Measurements from ENCODE around the gene HPSE. TPM values are rescaled to one million over a fixed set of nuclear protein-coding genes. Genes with fewer than 3 reads are reported as not detected.

The HPSE gene
- total and polyA plus RNA-seq, 2 experiments from 2014 or later, result 2.2 to 2.9 TPM

DNA sequence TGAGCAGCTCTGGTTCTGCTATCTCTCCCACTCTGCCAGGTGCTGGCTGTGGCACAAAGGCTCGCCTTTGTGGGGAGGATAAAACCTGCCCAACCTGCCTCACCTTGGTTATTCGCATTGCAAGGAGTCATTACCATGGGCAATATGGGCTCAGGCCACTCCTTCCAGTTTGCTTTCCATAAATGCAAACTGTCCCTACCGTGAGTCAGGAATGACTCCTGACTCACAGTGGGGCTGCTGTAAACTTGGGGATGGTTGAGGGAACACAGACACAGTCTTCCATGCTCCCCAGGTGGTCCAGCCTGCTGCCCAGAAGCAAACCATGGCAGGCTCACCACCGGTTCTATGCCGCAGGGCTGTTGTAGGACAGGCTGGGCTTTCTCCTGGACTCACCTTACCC lies 86.2 kb downstream of the HPSE start:
- Histone ChIP-seq H4K20me1 (replicated peaks; ENCODE audit: insufficient read depth) (no peaks in the 10 kb centered on the region), H3K4me3 (no peak overlapping the region), H3K4me2 (no peak overlapping the region), H3K79me2 (replicated peaks; ENCODE audit: insufficient read depth) (no peaks in the 10 kb centered on the region), H3K4me1 (ENCODE audit: insufficient read depth) (no peaks in the 10 kb centered on the region), H3F3A (replicated peaks; ENCODE audit: low read depth) (no peaks in the 10 kb centered on the region), H3K9me2 (ENCODE audit: insufficient read depth) (no peaks in the 10 kb centered on the region), H3K27me3 (ENCODE audit: insufficient read depth) (no peaks in the 10 kb centered on the region), H3K27ac (ENCODE audit: low read depth) (no peak overlapping the region), H2AFZ (no peak overlapping the region), H3K36me3 (ENCODE audit: insufficient read depth) (no peaks in the 10 kb centered on the region)
- Mint-ChIP-seq H3K4me3 (no peak overlapping the region), H3K4me1 (peaks cover 7% of the 10 kb centered on the region; the same call in 2 of the 3 replicates), H3K9me3 (no peaks in the 10 kb centered on the region), H3K27ac (no peak overlapping the region), H3K36me3 (ENCODE audit: low read depth) (no peaks in the 10 kb centered on the region), H3K27me3 (ENCODE audit: insufficient read depth, low read depth, poor library complexity) (peaks cover 8% of the 10 kb centered on the region)
- DNase-seq (ENCODE audit: low spot score), result no peak
- TF ChIP-seq STAT1 (IDR thresholded peaks at IDR 0.05; ENCODE audit: unreplicated experiment), result no peak
- no peak for TF ChIP-seq ZNF331 (CRISPR knock-in tag; IDR thresholded peaks at IDR 0.05; ENCODE audit: low read depth)
- ATAC-seq, result no peak

DNA sequence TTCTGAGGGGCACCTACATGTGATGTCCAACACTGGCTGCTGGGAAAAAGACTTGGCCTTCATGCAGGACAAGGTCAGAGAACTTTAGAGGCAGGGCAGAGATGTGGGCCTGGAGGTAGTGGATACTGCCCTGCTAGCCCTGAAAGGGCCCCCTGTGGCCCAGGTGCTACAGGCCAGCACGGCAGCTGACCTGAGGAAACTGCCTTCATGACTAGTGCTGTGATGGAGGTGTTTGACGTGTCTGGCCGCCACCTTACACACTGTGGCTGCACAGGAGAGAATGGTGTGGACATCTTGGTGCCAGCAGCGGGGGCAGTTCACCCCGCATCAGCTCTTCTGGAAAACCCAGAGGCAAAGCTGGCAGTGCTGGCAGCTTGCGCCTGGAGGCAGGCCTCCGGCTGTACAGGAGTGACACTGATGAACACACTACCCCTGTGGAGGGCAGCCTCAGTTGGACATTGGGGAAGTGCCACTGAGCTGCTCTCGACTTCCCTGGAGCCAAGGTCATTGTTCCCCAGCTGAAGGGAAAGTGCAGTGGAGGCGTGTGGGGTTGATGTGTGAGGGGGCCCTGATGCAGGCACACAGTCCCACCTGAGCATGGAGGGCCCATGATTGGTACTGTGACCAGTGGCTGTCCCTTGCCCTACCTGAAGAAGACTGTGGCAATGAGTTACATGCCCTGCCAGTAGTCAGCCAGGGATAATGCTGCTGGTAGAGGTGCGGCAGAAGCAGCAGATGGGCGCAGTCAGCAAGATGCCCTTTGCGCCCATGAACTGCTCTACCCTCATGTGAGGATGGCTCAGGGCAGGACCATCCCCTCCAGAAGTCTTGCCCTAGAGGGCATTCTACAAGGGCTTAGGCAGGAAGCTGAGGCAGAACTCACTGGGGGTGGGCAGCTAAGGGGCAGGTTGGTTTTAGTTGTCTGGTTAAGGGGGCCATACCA lies 87.0 kb downstream of the HPSE start:
- Histone ChIP-seq H3K36me3 (ENCODE audit: insufficient read depth) (no peaks in the 10 kb centered on the region), H3K4me2 (no peak overlapping the region)
- ATAC-seq, result no peak
- TF ChIP-seq STAT1 (IDR thresholded peaks at IDR 0.05; ENCODE audit: unreplicated experiment), result no peak
- TF ChIP-seq, protein P1, sequence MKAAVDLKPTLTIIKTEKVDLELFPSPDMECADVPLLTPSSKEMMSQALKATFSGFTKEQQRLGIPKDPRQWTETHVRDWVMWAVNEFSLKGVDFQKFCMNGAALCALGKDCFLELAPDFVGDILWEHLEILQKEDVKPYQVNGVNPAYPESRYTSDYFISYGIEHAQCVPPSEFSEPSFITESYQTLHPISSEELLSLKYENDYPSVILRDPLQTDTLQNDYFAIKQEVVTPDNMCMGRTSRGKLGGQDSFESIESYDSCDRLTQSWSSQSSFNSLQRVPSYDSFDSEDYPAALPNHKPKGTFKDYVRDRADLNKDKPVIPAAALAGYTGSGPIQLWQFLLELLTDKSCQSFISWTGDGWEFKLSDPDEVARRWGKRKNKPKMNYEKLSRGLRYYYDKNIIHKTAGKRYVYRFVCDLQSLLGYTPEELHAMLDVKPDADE (IDR thresholded peaks at IDR 0.05), result no peak
- TF ChIP-seq CREB1 (CRISPR knock-in tag; IDR thresholded peaks at IDR 0.05; ENCODE audit: low read depth), result no peak
- TF ChIP-seq EZH2 (IDR thresholded peaks at IDR 0.05; ENCODE audit: low read depth, unreplicated experiment), result no peak
- TF ChIP-seq, protein P2, sequence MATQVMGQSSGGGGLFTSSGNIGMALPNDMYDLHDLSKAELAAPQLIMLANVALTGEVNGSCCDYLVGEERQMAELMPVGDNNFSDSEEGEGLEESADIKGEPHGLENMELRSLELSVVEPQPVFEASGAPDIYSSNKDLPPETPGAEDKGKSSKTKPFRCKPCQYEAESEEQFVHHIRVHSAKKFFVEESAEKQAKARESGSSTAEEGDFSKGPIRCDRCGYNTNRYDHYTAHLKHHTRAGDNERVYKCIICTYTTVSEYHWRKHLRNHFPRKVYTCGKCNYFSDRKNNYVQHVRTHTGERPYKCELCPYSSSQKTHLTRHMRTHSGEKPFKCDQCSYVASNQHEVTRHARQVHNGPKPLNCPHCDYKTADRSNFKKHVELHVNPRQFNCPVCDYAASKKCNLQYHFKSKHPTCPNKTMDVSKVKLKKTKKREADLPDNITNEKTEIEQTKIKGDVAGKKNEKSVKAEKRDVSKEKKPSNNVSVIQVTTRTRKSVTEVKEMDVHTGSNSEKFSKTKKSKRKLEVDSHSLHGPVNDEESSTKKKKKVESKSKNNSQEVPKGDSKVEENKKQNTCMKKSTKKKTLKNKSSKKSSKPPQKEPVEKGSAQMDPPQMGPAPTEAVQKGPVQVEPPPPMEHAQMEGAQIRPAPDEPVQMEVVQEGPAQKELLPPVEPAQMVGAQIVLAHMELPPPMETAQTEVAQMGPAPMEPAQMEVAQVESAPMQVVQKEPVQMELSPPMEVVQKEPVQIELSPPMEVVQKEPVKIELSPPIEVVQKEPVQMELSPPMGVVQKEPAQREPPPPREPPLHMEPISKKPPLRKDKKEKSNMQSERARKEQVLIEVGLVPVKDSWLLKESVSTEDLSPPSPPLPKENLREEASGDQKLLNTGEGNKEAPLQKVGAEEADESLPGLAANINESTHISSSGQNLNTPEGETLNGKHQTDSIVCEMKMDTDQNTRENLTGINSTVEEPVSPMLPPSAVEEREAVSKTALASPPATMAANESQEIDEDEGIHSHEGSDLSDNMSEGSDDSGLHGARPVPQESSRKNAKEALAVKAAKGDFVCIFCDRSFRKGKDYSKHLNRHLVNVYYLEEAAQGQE (IDR thresholded peaks at IDR 0.05; ENCODE audit: unreplicated experiment), result no peak
- TF ChIP-seq, protein P3, sequence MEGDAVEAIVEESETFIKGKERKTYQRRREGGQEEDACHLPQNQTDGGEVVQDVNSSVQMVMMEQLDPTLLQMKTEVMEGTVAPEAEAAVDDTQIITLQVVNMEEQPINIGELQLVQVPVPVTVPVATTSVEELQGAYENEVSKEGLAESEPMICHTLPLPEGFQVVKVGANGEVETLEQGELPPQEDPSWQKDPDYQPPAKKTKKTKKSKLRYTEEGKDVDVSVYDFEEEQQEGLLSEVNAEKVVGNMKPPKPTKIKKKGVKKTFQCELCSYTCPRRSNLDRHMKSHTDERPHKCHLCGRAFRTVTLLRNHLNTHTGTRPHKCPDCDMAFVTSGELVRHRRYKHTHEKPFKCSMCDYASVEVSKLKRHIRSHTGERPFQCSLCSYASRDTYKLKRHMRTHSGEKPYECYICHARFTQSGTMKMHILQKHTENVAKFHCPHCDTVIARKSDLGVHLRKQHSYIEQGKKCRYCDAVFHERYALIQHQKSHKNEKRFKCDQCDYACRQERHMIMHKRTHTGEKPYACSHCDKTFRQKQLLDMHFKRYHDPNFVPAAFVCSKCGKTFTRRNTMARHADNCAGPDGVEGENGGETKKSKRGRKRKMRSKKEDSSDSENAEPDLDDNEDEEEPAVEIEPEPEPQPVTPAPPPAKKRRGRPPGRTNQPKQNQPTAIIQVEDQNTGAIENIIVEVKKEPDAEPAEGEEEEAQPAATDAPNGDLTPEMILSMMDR (conservative IDR thresholded peaks at IDR 0.05; ENCODE audit: low read depth in 2 of 2), result no peak
- no peak for TF ChIP-seq POLR2AphosphoS5 (IDR thresholded peaks at IDR 0.05; ENCODE audit: low read depth)
- TF ChIP-seq ZNF114 (CRISPR knock-in tag; IDR thresholded peaks at IDR 0.05), result no peak

More for the DNA sequence above, 87.0 kb downstream of the HPSE start:
- Histone ChIP-seq H3K9me2 (ENCODE audit: insufficient read depth) (no peaks in the 10 kb centered on the region), H3K4me3 (no peak overlapping the region), H3F3A (replicated peaks; ENCODE audit: low read depth) (no peaks in the 10 kb centered on the region), H3K4me1 (ENCODE audit: insufficient read depth) (no peaks in the 10 kb centered on the region), H2AFZ (no peak overlapping the region), H3K27me3 (ENCODE audit: insufficient read depth) (no peaks in the 10 kb centered on the region), H3K27ac (ENCODE audit: low read depth) (no peak overlapping the region), H4K20me1 (replicated peaks; ENCODE audit: insufficient read depth) (no peaks in the 10 kb centered on the region), H3K79me2 (replicated peaks; ENCODE audit: insufficient read depth) (no peaks in the 10 kb centered on the region)
- H3K36me3 Mint-ChIP-seq (ENCODE audit: low read depth), result no peaks in the 10 kb centered on the region
- no peak overlapping the region for H3K4me3 Mint-ChIP-seq
- H3K4me1 Mint-ChIP-seq, result peaks cover 7% of the 10 kb centered on the region; the same call in 2 of the 3 replicates
- H3K27ac Mint-ChIP-seq, result no peak overlapping the region
- H3K27me3 Mint-ChIP-seq (ENCODE audit: insufficient read depth, low read depth, poor library complexity), result peaks cover 8% of the 10 kb centered on the region
- no peak for DNase-seq (ENCODE audit: low spot score)
- no peaks in the 10 kb centered on the region for H3K9me3 Mint-ChIP-seq

Data from GM23338 (cell line).